Activated effector memory CD4-positive, alpha-beta T cell treated with anti-CD3 and anti-CD28 coated beads, Interleukin-2, amount 50 U/mL, for 16 hours (primary cell): ENCODE measurements around the gene SRSF2.
"Not testable (repeated sequence)": the region's sequence is repeated elsewhere in the genome, so short reads cannot be mapped to it uniquely, and the experiment has no call there.

Source experiments
- DNase-seq: peaks from one replicate; pipeline ENCODE4 v3.0.0-alpha.2; 2020

SRSF2 gene, protein sequence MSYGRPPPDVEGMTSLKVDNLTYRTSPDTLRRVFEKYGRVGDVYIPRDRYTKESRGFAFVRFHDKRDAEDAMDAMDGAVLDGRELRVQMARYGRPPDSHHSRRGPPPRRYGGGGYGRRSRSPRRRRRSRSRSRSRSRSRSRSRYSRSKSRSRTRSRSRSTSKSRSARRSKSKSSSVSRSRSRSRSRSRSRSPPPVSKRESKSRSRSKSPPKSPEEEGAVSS

DNA sequence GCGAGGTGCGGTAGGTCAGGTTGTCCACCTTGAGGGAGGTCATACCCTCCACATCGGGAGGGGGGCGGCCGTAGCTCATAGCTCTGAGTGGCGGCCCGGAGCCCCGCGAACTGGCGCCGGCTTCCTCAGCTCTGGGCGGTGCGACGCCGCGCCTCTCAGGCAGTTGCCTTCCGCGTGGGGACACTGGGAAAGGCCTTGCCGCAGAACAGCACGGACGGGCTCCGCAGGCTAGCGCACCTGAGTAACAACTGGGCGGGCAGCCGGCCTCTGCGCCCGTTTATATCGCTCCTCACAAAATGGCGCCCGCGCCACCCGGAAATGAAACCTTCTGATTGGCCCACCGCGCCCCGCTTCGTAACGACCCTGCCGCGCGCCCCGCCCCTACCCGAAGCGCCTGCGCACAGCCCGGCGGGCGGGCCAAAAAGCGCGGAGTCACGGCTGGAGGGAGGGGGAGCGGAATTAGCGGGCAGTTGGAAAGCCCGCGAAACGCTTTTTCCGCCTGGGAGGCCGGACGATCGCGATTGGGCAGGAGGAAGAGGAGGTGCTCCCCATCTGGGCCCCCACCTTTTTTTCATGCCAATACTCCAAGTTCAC is at the start of gene SRSF2:
Gene SRSF2, minus strand, starts transcription at position 250 of the 594 bp plus-strand sequence. Its CDS starts 171 bp downstream, at position 79.
- peak; percentile 100 for DNase-seq

DNA sequence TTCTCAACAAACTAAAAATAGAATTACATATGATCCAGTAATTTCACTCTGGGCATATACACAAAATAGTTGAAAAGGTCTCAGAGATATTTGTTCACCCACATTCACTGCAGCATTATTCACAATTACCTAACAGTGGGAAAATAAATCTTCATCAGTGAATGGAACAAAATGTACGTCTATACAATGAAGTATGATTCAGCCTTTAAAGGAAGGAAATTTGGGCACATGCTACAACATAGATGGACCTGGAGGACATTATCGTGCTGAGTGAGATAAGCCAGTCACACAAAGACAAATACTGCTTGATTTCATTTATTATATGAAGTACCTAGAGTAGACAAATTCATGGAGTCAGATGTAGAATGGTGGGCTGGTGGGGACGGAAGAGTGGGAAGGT is 47.8 kb upstream of the SRSF2 start:
- DNase-seq = no peak

DNA sequence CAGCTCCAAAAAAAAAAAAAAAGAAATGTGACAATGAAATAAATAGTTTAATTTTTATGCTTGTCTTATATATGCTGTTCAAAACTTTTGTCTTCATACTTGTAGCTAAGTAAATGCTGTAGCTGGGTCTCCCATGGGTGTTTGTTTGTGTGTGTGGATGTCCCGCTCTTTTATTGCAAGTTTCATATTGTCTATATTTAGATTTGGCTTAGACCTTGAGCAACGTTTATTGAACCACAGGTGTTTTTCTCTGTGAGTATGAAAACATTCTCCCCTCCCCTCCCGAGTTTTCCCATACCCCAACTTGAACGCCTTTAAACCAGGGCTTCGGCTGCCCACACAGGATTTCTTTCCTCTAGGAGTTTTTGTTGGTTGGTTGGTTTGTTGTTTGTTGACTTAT is 46.0 kb upstream of the SRSF2 start:
- no peak for DNase-seq

DNA sequence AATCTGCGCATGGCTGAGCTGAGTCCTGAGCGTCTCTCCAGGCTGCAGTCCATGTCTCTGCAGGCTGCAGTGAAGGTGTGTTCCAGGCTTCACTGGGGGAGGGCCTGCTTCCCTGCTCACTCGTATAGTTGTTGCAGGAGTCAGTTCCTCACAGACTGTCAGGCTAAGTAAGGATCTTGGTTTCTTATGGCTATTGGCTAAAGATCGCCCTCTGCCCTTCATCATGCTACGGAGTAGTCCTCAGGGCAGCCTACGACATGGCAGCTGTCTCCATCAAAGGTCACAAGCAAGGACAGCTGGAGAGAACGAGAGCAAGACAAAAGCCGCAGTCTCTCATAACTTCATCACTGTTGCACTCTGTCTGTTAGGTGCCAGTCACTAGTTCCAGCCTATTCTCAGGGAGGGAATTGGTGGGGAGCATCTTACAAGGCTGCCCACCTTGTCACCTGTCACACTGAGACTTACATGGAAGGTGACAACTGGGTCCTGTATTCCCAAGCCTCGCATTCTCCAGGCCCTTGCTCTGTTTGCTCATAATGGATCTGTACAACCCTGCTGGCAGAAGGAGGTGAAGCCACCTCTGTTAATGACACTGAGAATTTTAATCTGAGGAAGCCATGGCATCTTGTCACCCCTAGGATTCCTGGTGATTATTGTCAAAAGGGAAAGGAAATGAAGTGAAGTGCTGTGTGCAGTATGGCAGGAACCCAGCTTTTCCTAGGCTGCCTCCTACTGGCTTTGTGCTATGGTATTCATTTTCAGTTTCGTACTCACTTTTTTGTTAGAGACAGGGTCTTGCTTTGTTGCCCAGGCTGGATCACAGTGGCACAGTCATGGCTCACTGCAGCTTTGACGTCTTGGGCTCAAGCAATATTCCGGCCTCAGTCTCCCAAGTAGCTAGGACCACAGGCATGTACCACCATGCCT is 44.2 kb upstream of the SRSF2 start:
- no peak for DNase-seq

DNA sequence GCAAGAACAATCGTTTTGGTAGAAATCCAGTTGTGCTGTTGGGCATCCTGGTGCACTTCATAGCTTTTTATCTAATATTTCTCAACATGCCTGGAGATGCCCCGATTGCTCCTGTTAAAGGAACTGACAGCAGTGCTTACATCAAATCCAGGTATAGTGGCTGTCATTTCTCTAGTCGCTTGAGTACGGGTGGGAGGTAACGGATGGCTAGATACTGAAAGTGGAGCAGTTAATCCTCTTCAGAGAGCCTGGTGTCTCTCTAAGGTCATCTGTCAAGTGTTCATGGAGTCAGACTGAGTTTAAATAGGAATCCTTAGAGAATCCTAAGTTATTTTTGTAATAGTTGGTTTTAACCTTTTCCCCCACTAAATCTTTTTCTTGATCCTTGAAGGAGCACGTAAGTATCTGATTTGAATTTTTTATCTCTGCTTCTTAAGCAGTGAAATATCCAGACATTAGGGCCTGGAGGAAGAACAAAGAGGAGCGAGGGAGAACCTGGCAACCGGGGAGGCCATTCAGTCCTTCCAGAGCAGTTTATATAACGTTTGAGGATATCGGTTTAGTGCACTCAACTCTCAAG is 38.0 kb upstream of the SRSF2 start:
- DNase-seq = no peak

DNA sequence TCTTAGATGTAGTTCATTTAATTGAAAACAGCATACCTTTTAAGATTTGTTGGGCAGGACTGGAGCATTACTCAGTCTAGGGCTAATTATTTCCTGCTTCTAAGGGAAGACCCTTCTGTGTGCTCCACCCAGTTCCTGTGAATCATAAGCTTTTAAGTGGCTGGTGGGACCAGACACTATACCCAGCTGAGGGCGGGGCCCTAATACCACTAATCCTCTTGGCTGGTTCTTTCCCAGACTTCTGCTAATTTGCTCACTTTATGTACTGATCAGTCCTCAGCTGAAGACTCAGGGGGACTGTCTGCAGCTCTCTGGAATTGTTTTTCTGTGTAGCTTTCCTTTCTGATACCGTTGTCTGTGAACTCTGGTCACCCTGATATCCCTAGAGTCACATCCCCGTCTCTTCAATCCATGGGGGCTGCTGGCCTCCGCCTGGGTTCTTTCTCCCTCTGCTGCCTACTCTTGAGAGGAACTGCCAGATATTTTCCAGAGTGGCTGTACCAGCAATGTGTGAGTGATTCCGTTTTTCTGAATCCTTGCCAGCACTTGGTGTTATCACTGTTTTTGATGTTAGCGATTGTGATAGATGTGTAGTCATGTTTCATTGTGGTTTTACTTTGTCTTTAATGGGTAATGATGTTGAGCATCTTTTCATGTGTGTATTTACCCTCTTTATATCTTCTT is 35.9 kb upstream of the SRSF2 start:
- DNase-seq = peak; percentile 87

DNA sequence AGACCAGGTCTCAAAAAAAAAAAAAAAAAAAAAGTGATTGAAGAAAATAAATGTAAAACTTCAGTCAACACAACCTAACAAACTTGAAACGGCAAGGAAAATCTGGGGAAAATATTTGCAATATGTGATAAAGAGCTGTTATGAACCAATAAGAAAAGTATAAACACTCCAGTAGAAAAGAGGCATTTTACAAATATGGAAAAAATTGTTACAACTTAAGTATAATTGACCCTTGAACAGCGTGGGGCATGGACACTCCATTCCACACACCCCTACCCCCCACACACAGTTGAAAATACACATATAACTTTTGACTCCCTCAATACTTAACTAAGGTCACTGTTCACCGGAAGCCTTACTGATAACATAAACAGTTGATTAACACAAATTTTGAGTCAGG is 21.4 kb upstream of the SRSF2 start:
- DNase-seq = no peak

DNA sequence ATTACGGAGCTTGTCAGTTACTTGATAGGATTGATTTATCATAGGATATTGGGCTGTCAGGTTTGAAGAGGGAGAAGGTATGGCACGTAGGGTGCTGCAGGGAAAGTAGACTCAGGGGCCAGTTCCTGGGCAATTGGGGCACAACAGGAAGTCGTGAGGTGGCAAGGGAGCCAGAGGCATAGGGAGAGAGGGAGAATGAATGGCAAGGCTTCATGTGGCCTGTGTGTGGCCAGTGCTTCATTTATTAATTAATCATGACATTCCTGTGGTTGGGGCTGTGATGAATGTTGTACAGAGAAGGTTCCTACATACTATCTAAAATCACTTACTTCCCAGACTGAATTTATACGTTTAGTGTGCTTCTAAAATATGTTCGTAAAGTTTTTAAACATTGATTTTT is 20.1 kb upstream of the SRSF2 start:
- no peak for DNase-seq

DNA sequence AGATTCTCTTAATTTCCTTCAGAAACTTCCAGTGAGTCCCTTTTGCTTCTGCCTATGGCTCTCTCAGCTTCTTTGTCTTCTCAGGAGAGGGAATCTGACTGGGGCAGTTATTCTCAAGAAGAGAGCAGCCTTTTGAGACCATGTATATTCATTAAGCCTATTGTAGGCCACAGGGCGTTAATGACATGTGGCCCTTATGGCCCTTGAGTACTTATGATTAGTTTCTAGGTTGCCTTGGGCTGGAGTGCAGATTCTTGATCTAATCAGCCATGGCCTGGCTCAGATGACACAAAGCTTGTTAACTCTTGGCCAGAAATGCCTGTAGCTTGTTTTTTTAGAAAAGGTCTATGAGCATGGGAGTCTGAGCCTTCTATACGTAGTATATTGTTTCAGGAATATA is 18.2 kb upstream of the SRSF2 start:
- no peak for DNase-seq

DNA sequence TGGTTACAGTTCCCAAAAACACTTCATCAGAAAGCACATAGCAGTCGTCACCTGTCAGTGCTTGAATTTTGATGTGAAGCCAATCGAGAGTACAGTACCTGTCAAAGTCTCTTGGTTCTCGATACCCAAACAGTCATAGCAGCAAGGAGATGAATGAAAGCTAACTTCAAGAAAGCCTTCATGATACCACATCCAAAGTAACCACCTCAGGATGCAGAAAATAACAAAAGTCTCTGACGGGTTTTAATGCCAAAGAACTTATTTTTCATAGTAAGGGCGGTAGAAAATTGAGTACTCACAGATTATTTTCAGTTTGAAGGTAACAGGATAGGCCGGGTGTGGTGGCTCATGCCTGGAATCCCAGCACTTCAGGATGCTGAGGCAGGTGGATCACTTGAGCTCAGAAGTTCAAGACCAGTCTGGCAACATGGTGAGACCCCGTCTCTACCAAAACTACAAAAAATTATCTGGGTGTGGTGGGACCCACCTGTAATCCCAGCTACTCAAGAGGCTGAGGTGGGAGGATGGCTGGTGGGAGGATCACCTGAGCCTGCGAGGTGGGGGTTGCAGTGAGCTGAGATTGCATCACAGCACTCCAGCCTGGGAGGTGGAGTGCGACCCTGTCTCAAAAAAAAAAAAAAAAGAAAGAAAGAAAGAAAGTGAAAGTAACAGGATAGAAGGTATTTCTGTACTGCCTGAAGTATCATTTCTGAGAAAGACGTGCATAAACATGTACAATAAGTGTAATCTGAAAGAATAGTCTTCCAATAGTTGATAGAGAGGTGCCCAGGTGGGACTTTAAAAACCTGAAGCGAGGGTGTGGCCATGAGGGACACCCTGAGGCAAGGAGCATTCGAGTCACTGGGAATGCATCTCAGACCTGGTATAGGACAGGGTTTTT is 16.2 kb upstream of the SRSF2 start:
- peak; percentile 68 for DNase-seq

DNA sequence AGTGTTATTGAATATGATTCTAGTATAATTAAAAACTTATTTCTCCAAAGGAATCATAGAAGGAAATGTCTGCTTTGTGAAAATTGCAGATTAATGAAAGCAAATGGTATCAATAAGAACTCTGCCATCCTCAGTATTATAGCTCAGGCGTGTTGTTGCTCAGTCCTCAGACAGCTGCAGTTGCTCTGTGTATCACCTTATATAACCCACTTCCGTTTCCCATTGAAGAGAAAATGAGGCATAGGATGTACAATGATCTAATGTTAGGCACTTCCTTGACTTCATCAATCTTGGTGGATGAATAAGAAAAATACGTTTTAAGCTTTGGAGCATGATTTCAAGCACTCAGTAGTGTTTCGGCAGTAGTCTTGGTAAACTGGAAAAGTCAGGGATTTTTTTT is 14.9 kb upstream of the SRSF2 start:
- DNase-seq = no peak

DNA sequence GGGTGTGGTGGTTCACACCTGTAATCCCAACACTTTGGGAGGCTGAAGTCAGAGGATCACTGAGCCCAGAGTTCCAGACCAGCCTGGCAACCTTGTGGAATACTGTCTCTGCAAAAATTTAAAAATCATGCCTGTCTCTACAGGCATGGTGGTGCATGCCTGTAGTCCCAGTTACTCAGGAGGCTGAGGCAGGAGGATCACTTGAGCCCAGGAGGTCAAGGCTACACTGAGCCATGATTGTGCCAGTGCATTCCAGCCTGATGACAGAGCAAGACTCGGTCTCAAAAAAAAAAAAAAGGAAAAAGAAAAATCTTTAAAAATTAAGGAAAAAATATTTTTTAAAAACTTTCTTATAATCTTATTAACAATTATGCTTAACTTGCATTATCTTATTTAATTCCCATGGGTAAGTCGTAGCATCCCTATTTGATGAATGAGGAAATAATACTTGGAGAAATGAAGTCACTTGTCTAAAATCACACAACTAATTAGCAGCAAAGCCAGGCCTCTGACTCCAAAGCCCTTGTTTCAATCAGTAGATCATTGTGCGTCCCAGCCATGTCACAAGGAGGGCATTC is 14.4 kb upstream of the SRSF2 start:
- DNase-seq = no peak

DNA sequence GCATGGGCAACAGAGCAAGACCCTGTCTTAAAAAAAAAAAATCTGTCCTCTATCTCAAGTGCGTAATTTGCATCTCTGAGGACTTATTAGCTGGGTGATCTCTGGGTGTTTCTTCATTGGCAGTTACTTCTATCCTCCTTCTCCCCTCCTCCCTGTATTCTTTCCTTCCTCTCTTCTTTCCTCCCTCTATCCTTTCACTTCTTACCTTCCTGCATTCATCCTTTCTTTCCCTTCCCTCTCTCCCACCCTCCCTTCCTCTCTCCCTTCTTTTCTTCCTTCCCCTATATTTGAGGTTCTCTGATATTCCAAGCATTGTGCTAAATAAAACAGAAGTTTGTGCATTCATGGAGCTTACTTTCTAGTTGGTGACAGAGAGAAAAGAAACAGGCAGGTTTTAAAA is 11.5 kb upstream of the SRSF2 start:
- no peak for DNase-seq

DNA sequence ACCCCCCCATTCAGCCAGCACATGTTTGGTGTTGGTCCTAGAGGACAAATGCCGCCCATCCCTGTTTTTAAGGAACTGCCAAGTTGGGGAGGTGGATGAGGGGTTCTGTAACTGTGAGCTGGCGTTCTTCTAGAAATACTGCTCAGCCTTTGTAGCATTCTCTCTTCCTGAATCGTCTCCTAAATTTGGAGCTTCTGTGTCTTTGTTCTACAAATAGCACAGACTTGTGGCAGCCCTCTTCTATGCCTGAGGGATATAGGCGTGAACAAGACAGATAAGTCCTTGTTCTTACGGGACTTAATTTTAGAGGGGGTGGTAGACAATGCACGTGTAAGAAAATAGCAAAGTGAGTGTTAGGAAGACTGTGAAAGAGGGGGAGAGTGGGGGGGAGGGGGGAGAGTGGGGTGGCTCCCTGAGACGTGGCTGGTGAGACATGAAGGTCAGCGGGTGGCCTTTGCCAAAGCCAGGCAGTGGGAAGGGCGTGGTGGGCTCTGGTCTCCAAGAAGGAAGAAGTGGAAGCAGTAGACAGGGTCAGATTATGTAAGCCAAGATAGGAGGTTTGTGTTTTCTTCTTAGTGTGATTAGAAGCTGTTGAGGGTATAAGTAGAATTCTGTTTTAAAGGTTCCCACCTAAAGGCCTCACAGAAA is 10.7 kb upstream of the SRSF2 start:
- DNase-seq = no peak

DNA sequence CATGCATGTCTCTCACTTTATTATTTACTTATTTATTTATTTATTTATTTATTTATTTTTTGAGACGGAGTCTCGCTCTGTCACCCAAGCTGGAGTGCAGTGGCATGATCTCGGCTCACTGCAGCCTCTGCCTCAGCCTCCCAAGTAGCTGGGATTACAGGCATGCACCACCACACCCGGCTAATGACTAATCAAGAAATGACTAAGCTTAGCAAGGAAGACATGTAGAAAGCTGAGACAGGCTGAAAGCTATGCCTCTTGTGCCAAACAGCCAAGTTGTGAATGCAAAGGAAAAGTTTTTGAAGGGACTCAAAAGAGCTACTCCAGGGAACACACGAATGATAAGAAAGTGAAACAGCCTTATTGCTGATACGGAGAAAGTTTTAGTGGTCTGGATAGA is 8.7 kb upstream of the SRSF2 start:
- DNase-seq = not testable (repeated sequence)

DNA sequence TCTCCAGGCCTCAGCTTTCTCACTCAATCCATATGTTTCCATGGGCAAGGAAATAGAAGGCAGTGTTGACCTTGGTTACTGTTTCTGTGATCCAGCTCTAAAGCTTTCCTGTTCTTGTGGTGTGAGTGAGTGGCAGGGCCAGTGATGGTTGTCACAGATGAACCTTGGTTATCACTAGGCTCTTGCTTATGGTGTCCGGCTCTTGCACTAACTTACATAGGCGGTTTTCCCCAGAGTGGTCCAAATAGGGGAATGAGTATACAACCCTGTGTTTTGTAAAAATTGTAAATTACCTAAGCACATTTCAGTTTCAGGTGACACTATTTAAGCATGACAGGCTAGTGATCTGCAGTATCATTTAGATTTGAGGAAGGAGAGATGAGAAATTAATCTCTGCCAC is 7.6 kb upstream of the SRSF2 start:
- DNase-seq = no peak

DNA sequence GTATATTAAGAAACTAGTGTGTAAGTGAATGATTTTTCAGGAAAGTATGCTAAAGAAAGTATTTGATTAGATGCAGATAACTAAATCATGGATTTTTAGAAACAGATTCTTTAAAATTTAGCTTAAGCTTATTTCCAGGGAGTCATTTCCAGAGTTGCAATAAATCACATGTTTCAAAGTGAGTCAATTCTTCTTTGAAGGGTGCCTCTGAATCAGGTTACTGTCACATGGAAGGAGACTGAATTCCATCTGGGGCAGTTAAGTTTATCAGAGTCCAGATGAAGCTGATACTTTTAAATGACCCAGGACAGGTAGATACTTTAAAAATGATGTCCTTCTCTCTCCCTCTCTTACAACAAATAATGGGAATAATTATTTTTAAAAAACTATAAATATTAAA is 5.8 kb upstream of the SRSF2 start:
- no peak for DNase-seq

DNA sequence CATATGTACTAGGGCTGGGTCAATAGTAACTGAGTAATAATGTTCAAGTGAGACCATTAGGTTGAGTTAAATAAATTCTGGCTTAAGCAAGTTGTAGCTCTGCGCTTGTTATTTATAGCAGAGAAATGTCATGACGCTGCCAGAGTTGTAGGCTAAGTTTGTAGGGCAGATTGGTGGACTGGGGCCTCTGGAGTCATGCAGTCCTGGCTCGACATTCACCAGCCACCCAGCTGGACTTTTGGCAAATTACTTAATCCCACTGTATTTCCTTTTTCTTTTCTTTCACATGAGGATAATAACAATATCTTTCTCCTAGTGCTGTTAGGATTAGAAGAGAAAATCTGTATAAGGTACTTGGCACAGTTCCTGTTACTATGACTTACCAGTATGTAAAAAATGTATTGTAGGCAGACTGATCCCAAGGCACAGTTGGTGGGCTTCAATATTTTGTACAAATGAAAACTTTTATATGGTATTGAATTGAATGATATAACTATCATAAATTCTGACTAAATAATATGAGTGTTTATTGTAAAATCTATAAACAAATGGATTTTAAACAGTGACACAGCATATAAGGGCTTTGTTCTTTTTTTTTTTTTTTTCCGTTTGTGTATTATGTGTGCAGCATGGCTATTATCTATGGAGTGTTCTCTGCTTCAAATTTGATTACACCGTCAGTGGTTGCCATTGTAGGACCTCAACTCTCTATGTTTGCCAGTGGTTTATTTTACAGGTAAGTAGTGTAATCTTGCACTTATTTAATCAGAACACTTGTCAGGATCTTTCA is 3.4 kb upstream of the SRSF2 start:
- DNase-seq = no peak

DNA sequence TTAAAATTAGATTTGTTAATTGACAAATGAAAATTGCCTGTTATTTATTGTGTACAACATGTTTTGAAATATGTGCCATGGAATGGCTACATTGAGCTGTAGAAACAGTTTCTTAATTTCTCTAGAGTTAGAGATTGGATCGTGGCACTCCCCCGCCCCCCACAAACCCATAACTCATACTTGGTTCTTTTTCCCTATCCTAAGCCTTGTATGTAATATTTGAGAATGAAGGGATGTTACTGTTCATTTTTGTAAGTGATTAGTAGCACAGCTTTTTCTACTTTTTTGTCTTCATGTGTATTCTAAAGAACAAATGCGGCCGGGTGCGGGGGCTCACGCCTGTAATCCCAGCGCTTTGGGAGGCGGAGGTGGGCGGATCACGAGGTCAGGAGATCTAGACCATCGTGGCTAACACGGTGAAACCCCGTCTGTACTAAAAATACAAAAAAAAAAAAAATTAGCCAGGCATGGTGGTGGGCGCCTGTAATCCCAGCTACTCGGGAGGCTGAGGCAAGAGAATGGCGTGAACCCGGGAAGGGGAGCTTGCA is 2.5 kb upstream of the SRSF2 start:
- DNase-seq = not testable (repeated sequence)

DNA sequence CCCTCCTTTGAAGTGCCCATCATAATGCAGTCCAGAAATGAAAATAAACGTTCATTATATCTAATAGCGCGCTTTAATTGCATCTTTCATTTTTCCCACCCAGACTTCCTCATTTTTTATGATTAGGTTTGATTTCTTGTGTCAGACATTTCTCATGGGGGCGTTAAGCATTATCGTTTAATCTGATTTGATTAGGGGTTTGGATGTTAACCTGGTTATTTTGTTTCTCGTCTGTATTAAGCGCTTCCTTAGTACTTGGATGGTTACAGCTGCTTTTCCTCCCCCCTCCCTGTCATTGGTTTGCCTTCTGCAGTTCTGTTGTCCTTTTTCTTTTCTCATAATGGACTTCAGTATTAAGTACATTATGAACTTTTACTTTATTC is 1.3 kb upstream of the SRSF2 start:
- no peak for DNase-seq
